Endodermal cell (in vitro differentiated cells): Measurements from ENCODE around the gene MIPEP. TPM values are rescaled to one million over a fixed set of nuclear protein-coding genes. Genes with fewer than 3 reads are reported as not detected.

ENCODE experiments used
- DNase-seq: peaks from one replicate; pipeline ENCODE4 v3.0.0-alpha.2; 2017
- H3K27ac ChIP-seq: 2 replicates; pipeline ENCODE4 v1.5.1; 2013; ENCODE audit warnings: mild to moderate bottlenecking, low read depth, low read length, moderate library complexity
- H3K27me3 ChIP-seq: 2 replicates; pipeline ENCODE4 v1.6.1; 2013; ENCODE audit warnings: mild to moderate bottlenecking, low read length, moderate library complexity; ENCODE audit not compliant: insufficient read depth, control insufficient read depth, poor library complexity, severe bottlenecking
- H3K36me3 ChIP-seq: 2 replicates; pipeline ENCODE4 v1.7.0; 2013; ENCODE audit warnings: mild to moderate bottlenecking, low read length, moderate library complexity; ENCODE audit not compliant: control insufficient read depth, insufficient read depth
- H3K4me1 ChIP-seq: one replicate; pipeline ENCODE4 v1.7.0; 2013; ENCODE audit warnings: low read length; ENCODE audit not compliant: control insufficient read depth, insufficient read depth
- H3K4me3 ChIP-seq: 2 replicates; pipeline ENCODE4 v1.5.1; 2013; ENCODE audit warnings: mild to moderate bottlenecking, low read length, moderate library complexity
- H3K9ac ChIP-seq: 2 replicates; pipeline ENCODE4 v1.6.1; 2013; ENCODE audit warnings: mild to moderate bottlenecking, low read length, moderate library complexity; ENCODE audit not compliant: poor library complexity, severe bottlenecking; ENCODE audit errors: extremely low read depth
- H3K9me3 ChIP-seq: 2 replicates; pipeline ENCODE4 v1.6.1; 2013; ENCODE audit warnings: mild to moderate bottlenecking, low read length, moderate library complexity; ENCODE audit not compliant: control insufficient read depth
- H3K27ac Mint-ChIP-seq: 2 replicates; pipeline ENCODE4 v1.8.0; 2020; ENCODE audit warnings: mixed read lengths
- H3K27me3 Mint-ChIP-seq: 2 replicates; pipeline ENCODE4 v1.8.0; 2021; ENCODE audit warnings: mild to moderate bottlenecking, mixed read lengths; ENCODE audit not compliant: insufficient read depth
- H3K36me3 Mint-ChIP-seq: 2 replicates; pipeline ENCODE4 v1.8.0; 2020; ENCODE audit warnings: low read depth, mixed read lengths
- H3K4me1 Mint-ChIP-seq: 2 replicates; pipeline ENCODE4 v1.8.0; 2020; ENCODE audit warnings: mixed read lengths
- H3K4me3 Mint-ChIP-seq: 2 replicates; pipeline ENCODE4 v1.8.0; 2020; ENCODE audit warnings: mild to moderate bottlenecking, moderate library complexity, mixed read lengths
- H3K9me3 Mint-ChIP-seq: 2 replicates; pipeline ENCODE4 v1.8.0; 2020; ENCODE audit warnings: mild to moderate bottlenecking, mixed read lengths
- WGBS, 2 experiments: methylation state at CpG; one replicate each; pipeline versions ENCODE4 v1.1.5 to v1.1.7; 2013; ENCODE audit warnings: missing lambda C conversion rate in 2 of 2, mixed read lengths in 1 of 2; ENCODE audit not compliant: insufficient coverage in 1 of 2, insufficient read length in 1 of 2; 5-methylcytosine and 5-hydroxymethylcytosine counted together
- total RNA-seq, 2 donors: library from RNA; stranded (reverse); fragmentation: NEBNext Ultra II Directional in 1 of 2; extraction: Animal tissue kit (Norgen Biotek cat#: 25700) in 1 of 2; gene quantifications; 2 replicates in 1 of 2; 3 replicates in 1 of 2; pipeline ENCODE4 v1.2.1, GENCODE V29; 2021
- TF ChIP-seq, protein P1 (sequence below): fragments of 200-600 bp; sonication (generic); conservative IDR thresholded peaks from 2 replicates; pipeline ENCODE4 v1.5.0; 2021; ENCODE audit warnings: antibody characterized with exemption, mild to moderate bottlenecking

The MIPEP gene
- total RNA-seq, 2 donors from 2014 or later: 23.1 to 23.9 TPM

DNA sequence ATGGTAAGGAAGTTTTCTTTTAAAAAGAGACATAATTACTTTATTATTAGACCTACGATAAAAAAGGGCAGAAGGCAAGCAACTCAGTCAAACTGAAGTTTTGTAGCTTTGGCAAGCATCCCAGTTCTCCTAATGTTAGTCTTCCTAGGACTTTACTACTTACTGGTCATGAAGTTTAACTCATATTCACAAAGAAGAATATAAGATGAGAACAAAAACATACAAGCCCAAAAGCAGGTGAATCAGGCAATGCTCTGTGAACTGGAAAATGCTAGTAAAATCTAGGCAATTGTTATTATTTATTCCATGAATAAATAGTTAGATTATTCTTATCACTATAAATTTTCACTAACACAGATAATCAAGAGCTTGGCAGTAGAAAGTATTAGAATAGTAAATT, 85.0 kb downstream of the MIPEP start:
- H3K27ac Mint-ChIP-seq: no peak overlapping the region
- Histone ChIP-seq H3K9ac (no peak overlapping the region), H3K36me3 (peaks cover 3% of the 10 kb centered on the region), H3K4me1 (no peaks in the 10 kb centered on the region), H3K27me3 (no peaks in the 10 kb centered on the region), H3K9me3 (no peaks in the 10 kb centered on the region), H3K4me3 (no peak overlapping the region), H3K27ac (no peak overlapping the region)
- TF ChIP-seq, protein P1, sequence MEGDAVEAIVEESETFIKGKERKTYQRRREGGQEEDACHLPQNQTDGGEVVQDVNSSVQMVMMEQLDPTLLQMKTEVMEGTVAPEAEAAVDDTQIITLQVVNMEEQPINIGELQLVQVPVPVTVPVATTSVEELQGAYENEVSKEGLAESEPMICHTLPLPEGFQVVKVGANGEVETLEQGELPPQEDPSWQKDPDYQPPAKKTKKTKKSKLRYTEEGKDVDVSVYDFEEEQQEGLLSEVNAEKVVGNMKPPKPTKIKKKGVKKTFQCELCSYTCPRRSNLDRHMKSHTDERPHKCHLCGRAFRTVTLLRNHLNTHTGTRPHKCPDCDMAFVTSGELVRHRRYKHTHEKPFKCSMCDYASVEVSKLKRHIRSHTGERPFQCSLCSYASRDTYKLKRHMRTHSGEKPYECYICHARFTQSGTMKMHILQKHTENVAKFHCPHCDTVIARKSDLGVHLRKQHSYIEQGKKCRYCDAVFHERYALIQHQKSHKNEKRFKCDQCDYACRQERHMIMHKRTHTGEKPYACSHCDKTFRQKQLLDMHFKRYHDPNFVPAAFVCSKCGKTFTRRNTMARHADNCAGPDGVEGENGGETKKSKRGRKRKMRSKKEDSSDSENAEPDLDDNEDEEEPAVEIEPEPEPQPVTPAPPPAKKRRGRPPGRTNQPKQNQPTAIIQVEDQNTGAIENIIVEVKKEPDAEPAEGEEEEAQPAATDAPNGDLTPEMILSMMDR: no peak
- DNase-seq: no peak
- H3K9me3 Mint-ChIP-seq: no peaks in the 10 kb centered on the region
- H3K27me3 Mint-ChIP-seq: no peaks in the 10 kb centered on the region
- peaks cover 2% of the 10 kb centered on the region for H3K4me1 Mint-ChIP-seq
- H3K36me3 Mint-ChIP-seq: peaks cover 32% of the 10 kb centered on the region
- no peak overlapping the region for H3K4me3 Mint-ChIP-seq
- WGBS, 2 experiments: 100% methylated on average over 1 of the region's 1 CpG

DNA sequence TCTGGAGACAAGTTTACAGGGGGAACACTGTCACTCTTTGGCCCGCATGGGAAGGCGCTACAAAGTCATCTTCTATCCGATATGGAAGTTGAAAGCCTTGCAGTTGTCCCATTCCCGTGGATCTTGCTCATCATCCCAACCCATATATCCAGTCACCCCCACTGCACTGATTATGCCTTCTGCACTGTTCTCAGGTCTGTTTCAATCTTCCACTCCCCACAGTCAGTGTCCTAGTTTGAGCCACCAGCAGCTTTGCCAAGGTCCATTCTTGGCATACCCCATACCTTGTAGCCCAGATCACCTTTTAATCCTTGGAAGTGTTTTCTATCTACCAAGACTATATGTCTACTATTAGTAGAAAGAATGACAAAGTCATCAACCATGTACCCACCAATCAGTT, 88.1 kb downstream of the MIPEP start:
- peaks cover 19% of the 10 kb centered on the region for H3K9me3 ChIP-seq
- H3K4me1 ChIP-seq: no peaks in the 10 kb centered on the region
- no peaks in the 10 kb centered on the region for H3K27me3 ChIP-seq
- H3K36me3 Mint-ChIP-seq: peaks cover 44% of the 10 kb centered on the region
- H3K36me3 ChIP-seq: peaks cover 7% of the 10 kb centered on the region
- no peaks in the 10 kb centered on the region for H3K4me1 Mint-ChIP-seq
- TF ChIP-seq, protein P1: no peak
- 93 to 100% methylated on average over 2 to 4 of the region's 4 CpGs for WGBS, 2 experiments
- no peak overlapping the region for H3K27ac Mint-ChIP-seq
- no peak overlapping the region for H3K4me3 Mint-ChIP-seq
- no peak overlapping the region for H3K4me3 ChIP-seq
- no peak for DNase-seq
- no peak overlapping the region for H3K27ac ChIP-seq
- no peak overlapping the region for H3K9ac ChIP-seq
- peaks cover 20% of the 10 kb centered on the region for H3K9me3 Mint-ChIP-seq
- H3K27me3 Mint-ChIP-seq: no peaks in the 10 kb centered on the region

DNA sequence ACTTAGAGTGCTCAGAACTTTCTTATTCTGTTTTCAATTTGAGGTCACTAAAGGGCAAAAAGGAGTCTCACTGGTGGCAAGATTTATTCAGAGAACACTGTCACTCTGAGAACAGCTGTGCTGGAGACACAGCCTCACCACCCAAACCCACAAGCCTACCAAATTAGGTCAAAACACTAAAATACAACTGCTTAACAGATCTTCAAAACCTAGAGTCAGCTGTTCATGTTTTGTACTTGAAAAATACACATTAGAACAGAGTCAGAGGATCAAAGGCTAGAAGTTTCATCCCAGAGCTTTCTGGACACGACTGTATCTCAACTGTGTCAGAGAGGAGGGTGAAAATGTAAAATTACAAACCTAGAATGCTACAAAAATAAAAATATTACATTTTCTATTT, 89.3 kb downstream of the MIPEP start:
- Histone ChIP-seq H3K9ac (no peak overlapping the region), H3K4me3 (no peak overlapping the region), H3K36me3 (peaks cover 7% of the 10 kb centered on the region), H3K27me3 (no peaks in the 10 kb centered on the region), H3K27ac (no peak overlapping the region), H3K9me3 (peaks cover 19% of the 10 kb centered on the region), H3K4me1 (no peaks in the 10 kb centered on the region)
- Mint-ChIP-seq H3K27ac (no peak overlapping the region), H3K4me1 (no peaks in the 10 kb centered on the region), H3K9me3 (peaks cover 20% of the 10 kb centered on the region), H3K27me3 (no peaks in the 10 kb centered on the region), H3K4me3 (no peak overlapping the region), H3K36me3 (peaks cover 44% of the 10 kb centered on the region)
- 100% methylated on average over 1 of the region's 1 CpG; no CpG with 5 or more reads in 1 of the 2 experiments for WGBS, 2 experiments
- DNase-seq: no peak
- TF ChIP-seq, protein P1: no peak
